ENCODE data around the gene ACACA. TPM values are rescaled to one million over a fixed set of nuclear protein-coding genes. Genes with fewer than 3 reads are reported as not detected.

ACACA gene
- total RNA-seq, 2 experiments from 2014 or later, result 38.7 TPM

DNA sequence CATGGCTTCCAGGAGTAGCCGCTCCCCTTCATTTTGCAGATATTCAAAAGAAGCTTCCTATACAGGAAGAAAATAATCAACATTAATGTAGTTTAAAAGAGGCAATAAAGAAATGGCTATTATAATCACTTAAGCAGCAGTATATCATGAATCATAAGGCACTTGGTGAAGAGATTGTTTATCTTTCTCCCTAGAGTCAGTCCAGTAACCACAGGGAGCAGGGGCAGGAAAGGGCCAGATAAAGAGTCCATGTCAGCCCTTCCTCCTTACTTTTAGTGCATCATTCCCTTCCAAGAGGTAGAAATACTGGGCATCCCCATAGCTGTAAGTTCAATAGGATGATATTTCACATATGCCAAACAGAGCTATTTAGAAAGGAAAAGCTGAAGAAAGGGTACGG is 215.4 kb downstream of the ACACA start:
- ChIA-PET CTCF (no interaction called here), POLR2A (no interaction called here)
- DNase-seq, result no peak
- Mint-ChIP-seq H3K4me1 (no peaks in the 10 kb centered on the region), H3K27me3 (no peaks in the 10 kb centered on the region), H3K9me3 (no peaks in the 10 kb centered on the region), H3K4me3 (no peak overlapping the region), H3K36me3 (ENCODE audit: low read depth) (peaks cover 23% of the 10 kb centered on the region), H3K27ac (no peak overlapping the region)

DNA sequence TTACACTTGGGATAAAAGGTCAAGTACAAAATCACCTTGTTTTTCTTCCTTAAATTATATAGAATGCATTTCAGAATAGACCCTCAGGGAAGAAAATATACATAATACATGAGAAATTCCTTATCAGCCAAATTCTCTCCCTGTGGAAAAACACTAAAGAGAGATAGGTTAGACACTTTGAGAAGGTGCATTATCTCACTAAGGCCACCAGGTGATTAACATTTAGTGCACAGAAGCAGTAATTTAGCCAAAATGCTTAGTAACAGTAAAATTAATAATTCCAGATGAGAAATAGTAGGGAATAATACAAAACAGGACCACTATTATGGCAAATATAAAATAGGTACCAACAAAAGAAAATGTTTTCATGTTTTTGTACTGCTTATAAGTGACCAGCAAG is 216.1 kb downstream of the ACACA start:
- Mint-ChIP-seq H3K27me3 (no peaks in the 10 kb centered on the region), H3K4me3 (no peak overlapping the region), H3K27ac (no peak overlapping the region), H3K36me3 (ENCODE audit: low read depth) (peaks cover 23% of the 10 kb centered on the region), H3K9me3 (no peaks in the 10 kb centered on the region), H3K4me1 (no peaks in the 10 kb centered on the region)
- no peak for DNase-seq
- POLR2A ChIA-PET, result no interaction called here
- CTCF ChIA-PET, result interaction anchor here (1.0 kb wide), 1 partner anchor 282 kb away, joined by 3 read pairs; no protein-coding TSS in a partner anchor

DNA sequence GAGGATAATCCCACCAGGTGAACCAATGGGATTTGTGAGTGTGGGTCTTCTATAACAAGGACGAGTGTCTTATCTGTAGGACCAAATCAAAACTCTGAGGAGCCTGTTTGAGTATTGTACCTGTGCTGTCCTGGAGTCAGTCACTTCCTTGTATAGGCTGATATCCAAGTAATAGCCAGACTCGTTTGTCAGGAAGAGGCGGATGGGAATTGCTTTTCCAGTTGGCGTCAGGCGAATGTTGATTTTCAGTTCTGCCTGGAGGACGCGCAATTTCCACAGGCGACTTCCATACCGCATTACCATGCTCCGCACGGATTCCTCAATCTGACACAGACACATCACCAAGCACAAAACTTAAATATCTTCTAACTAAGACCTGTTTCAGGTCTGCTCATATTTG is 218.5 kb downstream of the ACACA start:
- Mint-ChIP-seq H3K36me3 (ENCODE audit: low read depth) (peaks cover 21% of the 10 kb centered on the region), H3K4me1 (no peaks in the 10 kb centered on the region), H3K9me3 (no peaks in the 10 kb centered on the region), H3K27me3 (no peaks in the 10 kb centered on the region), H3K27ac (no peak overlapping the region), H3K4me3 (no peak overlapping the region)
- CTCF ChIA-PET, result no interaction called here
- DNase-seq, result no peak
- POLR2A ChIA-PET, result no interaction called here

GRCh38 chr17:37187262-37187661 is 219.4 kb downstream of the ACACA start:
- Mint-ChIP-seq H3K27me3 (no peaks in the 10 kb centered on the region), H3K27ac (no peak overlapping the region), H3K4me1 (no peaks in the 10 kb centered on the region), H3K9me3 (no peaks in the 10 kb centered on the region), H3K4me3 (no peak overlapping the region), H3K36me3 (ENCODE audit: low read depth) (peaks cover 18% of the 10 kb centered on the region)
- ChIA-PET POLR2A (no interaction called here), CTCF (interaction anchor here (0.6 to 0.7 kb wide), 3 partner anchors 136 to 368 kb away, joined by 3 to 6 read pairs (median 4); no protein-coding TSS in a partner anchor)
- DNase-seq, result no peak

GRCh38 chr17:37182786-37183465 is 223.7 kb downstream of the ACACA start:
- ChIA-PET CTCF (interaction anchor here (1.0 kb wide), 1 partner anchor 13 kb away, joined by 4 read pairs; no protein-coding TSS in a partner anchor), POLR2A (no interaction called here)
- no peaks in the 10 kb centered on the region for H3K9me3 Mint-ChIP-seq
- no peak overlapping the region for H3K27ac Mint-ChIP-seq
- H3K27me3 Mint-ChIP-seq, result no peaks in the 10 kb centered on the region
- no peak overlapping the region for H3K4me3 Mint-ChIP-seq
- peaks cover 16% of the 10 kb centered on the region for H3K36me3 Mint-ChIP-seq (ENCODE audit: low read depth)
- DNase-seq, result no peak
- no peaks in the 10 kb centered on the region for H3K4me1 Mint-ChIP-seq

DNA sequence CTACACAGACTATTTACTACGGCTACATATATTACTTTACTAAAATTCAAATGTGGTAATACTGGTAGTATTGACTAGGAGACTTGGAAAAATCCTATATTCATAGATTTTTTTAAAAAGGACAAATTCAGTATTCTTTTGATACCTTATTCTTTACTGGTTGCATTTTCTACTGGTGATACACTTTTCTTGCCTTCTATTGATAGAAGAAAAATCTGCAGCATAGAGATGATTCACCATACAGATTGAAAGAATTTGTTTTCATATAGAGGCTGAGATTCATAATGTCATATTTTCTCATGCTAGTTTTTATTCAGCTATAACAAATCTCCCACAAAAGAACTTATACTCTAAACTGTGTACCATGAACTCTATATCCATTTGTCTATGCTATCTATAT is 226.3 kb downstream of the ACACA start:
- no peak overlapping the region for H3K4me3 Mint-ChIP-seq
- H3K27me3 Mint-ChIP-seq, result no peaks in the 10 kb centered on the region
- no peak overlapping the region for H3K27ac Mint-ChIP-seq
- ChIA-PET POLR2A (no interaction called here), CTCF (no interaction called here)
- H3K9me3 Mint-ChIP-seq, result no peaks in the 10 kb centered on the region
- H3K36me3 Mint-ChIP-seq (ENCODE audit: low read depth), result peaks cover 15% of the 10 kb centered on the region
- DNase-seq, result no peak
- H3K4me1 Mint-ChIP-seq, result no peaks in the 10 kb centered on the region

- Mint-ChIP-seq H3K9me3 (no peaks in the 10 kb centered on the region), H3K27me3 (no peaks in the 10 kb centered on the region), H3K36me3 (ENCODE audit: low read depth) (peaks cover 15% of the 10 kb centered on the region), H3K27ac (no peak overlapping the region), H3K4me1 (no peaks in the 10 kb centered on the region), H3K4me3 (no peak overlapping the region)
- ChIA-PET CTCF (interaction anchor here (0.7 kb wide), 1 partner anchor 9 kb away, joined by 3 read pairs; no protein-coding TSS in a partner anchor), POLR2A (no interaction called here)
- no peak for DNase-seq
Measured at GRCh38 chr17:37179893-37180292, 226.7 kb downstream of the ACACA start.

- POLR2A ChIA-PET, result no interaction called here
- Mint-ChIP-seq H3K4me3 (no peak overlapping the region), H3K4me1 (no peaks in the 10 kb centered on the region), H3K36me3 (ENCODE audit: low read depth) (peaks cover 15% of the 10 kb centered on the region), H3K9me3 (no peaks in the 10 kb centered on the region), H3K27me3 (no peaks in the 10 kb centered on the region), H3K27ac (no peak overlapping the region)
- DNase-seq, result no peak
- CTCF ChIA-PET, result interaction anchor here (0.6 to 1.4 kb wide), 2 partner anchors 15 to 596 kb away, joined by 4 to 5 read pairs; no protein-coding TSS in a partner anchor
Measured at GRCh38 chr17:37177254-37177870, 229.3 kb downstream of the ACACA start.

DNA sequence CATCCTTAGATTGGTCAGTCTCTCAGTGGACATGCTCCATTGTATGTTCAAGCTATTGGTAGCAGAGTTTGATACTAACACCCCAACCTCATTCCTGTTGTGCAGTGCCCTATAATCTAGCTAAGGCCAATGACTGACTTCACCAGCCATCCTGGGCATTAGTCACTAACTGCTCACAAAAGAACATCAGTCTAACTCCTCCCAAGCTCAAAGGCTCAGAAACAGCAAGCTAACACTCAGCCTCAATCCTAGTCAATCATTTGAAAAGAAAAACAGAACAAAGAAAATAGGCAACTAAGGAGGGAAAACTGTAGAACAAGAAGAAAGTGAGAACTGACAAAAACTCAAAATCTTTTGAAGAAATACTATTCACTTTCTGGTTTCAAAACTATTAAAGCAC is 229.9 kb downstream of the ACACA start:
- Mint-ChIP-seq H3K27ac (no peak overlapping the region), H3K4me3 (no peak overlapping the region), H3K27me3 (no peaks in the 10 kb centered on the region), H3K36me3 (ENCODE audit: low read depth) (peaks cover 15% of the 10 kb centered on the region), H3K4me1 (no peaks in the 10 kb centered on the region), H3K9me3 (no peaks in the 10 kb centered on the region)
- CTCF ChIA-PET, result interaction anchor here (0.6 to 1.4 kb wide), 3 partner anchors 16 to 628 kb away, joined by 4 to 5 read pairs (median 4); no protein-coding TSS in a partner anchor
- no peak for DNase-seq
- POLR2A ChIA-PET, result no interaction called here

DNA sequence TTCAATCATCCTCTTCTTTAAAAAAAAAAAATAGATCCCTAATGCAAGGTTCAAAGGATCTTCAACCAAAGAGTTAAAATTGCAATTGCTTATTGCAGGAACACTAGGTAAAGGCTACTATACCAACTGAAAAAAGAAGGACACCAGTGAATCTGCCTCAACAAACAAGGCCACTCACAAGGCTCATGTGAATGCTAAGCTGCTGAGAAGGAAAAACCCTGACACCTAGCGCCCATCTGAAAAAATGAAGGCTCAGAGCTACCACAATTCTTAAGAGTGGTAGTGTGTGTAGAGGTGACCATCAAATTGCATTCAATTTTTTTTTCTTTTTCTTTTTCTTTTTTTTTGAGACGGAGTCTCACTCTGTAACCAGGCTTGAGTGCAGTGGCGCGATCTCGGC is 232.4 kb downstream of the ACACA start:
- Mint-ChIP-seq H3K27me3 (no peaks in the 10 kb centered on the region), H3K4me3 (no peak overlapping the region), H3K36me3 (ENCODE audit: low read depth) (peaks cover 15% of the 10 kb centered on the region), H3K9me3 (no peaks in the 10 kb centered on the region), H3K27ac (no peak overlapping the region), H3K4me1 (no peaks in the 10 kb centered on the region)
- no peak for DNase-seq
- ChIA-PET POLR2A (no interaction called here), CTCF (interaction anchor here (0.6 to 2.0 kb wide), 4 partner anchors 10 to 70 kb away, joined by 3 to 5 read pairs (median 4); no protein-coding TSS in a partner anchor)

DNA sequence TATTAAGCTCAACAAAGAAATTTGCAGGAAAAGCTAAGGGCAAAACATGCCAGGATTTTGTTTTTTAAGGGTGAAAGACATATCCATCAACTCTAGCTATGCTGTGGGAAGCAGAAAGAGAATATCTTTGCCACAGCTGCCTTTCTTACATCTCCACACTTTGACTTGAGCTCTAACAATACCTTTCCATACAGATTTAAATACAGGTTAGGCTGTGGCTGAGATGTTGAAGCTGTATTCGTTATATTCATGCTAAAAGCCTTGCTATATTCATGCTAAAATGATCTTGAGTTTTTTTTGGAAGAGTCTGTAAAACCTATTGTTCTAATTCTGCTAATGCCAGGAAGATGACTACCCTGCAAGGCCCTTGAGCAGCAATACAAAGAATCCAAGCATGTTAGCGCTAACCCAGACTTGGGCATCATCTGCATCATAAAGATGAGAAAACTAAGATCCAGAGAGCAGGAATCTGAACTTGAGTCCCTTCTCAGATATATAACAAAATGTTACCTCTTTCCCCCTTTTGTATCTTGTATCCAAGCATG is 235.7 kb downstream of the ACACA start:
- H3K4me3 Mint-ChIP-seq, result no peak overlapping the region
- CTCF ChIA-PET, result interaction anchor here (0.7 to 1.4 kb wide), 2 partner anchors 12 to 99 kb away, joined by 3 to 4 read pairs; no protein-coding TSS in a partner anchor
- H3K27me3 Mint-ChIP-seq, result no peaks in the 10 kb centered on the region
- POLR2A ChIA-PET, result no interaction called here
- H3K9me3 Mint-ChIP-seq, result no peaks in the 10 kb centered on the region
- no peak overlapping the region for H3K27ac Mint-ChIP-seq
- H3K4me1 Mint-ChIP-seq, result no peaks in the 10 kb centered on the region
- peaks cover 3% of the 10 kb centered on the region for H3K36me3 Mint-ChIP-seq (ENCODE audit: low read depth)
- DNase-seq, result no peak

- H3K4me3 Mint-ChIP-seq, result no peak overlapping the region
- no peak overlapping the region for H3K27ac Mint-ChIP-seq
- POLR2A ChIA-PET, result no interaction called here
- CTCF ChIA-PET, result no interaction called here
- peaks cover 3% of the 10 kb centered on the region for H3K36me3 Mint-ChIP-seq (ENCODE audit: low read depth)
- H3K27me3 Mint-ChIP-seq, result no peaks in the 10 kb centered on the region
- H3K9me3 Mint-ChIP-seq, result no peaks in the 10 kb centered on the region
- H3K4me1 Mint-ChIP-seq, result no peaks in the 10 kb centered on the region
- no peak for DNase-seq
Measured at GRCh38 chr17:37168731-37169353, 237.8 kb downstream of the ACACA start.

DNA sequence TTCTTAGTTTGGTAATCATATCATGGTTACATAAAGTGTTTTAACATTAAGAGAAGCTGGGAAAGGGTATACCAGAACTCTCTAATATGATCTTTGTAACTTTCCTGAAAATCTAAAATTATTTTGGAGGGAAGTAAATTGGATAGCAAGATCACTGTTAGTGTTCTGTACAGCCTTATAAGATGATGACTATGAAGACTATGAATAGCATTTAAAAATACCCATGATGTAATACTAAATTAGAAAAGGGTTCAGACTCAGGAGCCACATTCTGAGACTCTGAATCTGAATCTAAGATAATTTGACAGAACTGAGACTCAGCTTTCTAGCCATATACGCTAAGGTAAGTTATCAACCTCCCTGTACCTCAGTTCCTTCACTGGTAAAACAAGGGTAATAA is 238.9 kb downstream of the ACACA start:
- Mint-ChIP-seq H3K9me3 (no peaks in the 10 kb centered on the region), H3K4me1 (no peaks in the 10 kb centered on the region), H3K27ac (no peak overlapping the region), H3K36me3 (ENCODE audit: low read depth) (peaks cover 3% of the 10 kb centered on the region), H3K27me3 (no peaks in the 10 kb centered on the region), H3K4me3 (no peak overlapping the region)
- ChIA-PET POLR2A (no interaction called here), CTCF (interaction anchor here (0.7 kb wide), 1 partner anchor 75 kb away, joined by 4 read pairs; no protein-coding TSS in a partner anchor)
- DNase-seq, result no peak

Measured in activated CD4-positive, alpha-beta T cell treated with anti-CD3 and anti-CD28 coated beads, Interleukin-2, amount 10 ng/mL, durations not matched to agents 7 days and 5 days (primary cell).